GM18868 (cell line): Measurements from ENCODE around the gene APOOL.
"Not testable (repeated sequence)": the region's sequence is repeated elsewhere in the genome, so short reads cannot be mapped to it uniquely, and the experiment has no call there.

Source experiments
- ATAC-seq: cut with Tn5 transposase; IDR thresholded peaks from one replicate; pipeline ENCODE4 v1.9.1; 2021; ENCODE audit warnings: mild to moderate bottlenecking, moderate library complexity; ENCODE audit not compliant: unreplicated experiment

The APOOL gene

GRCh38 chrX:85077247-85077646 lies 73.6 kb downstream of the APOOL start:
- ATAC-seq = not testable (repeated sequence)

GRCh38 chrX:85084770-85085393 lies 81.2 kb downstream of the APOOL start:
- peak; percentile 89 for ATAC-seq

- ATAC-seq = no peak
These were observed 85.7 kb downstream of the APOOL start for GRCh38 chrX:85089321-85089840.

GRCh38 chrX:85107407-85107806 lies 103.7 kb downstream of the APOOL start:
- ATAC-seq = no peak

- no peak for ATAC-seq
These were observed 104.5 kb downstream of the APOOL start for GRCh38 chrX:85108165-85108564.

- ATAC-seq = peak; percentile 69
These were observed 105.6 kb downstream of the APOOL start for GRCh38 chrX:85109235-85109634.

- ATAC-seq = no peak
These were observed 107.7 kb downstream of the APOOL start for GRCh38 chrX:85111347-85111746.

GRCh38 chrX:85112293-85112692 lies 108.6 kb downstream of the APOOL start:
- no peak for ATAC-seq

GRCh38 chrX:85113746-85114145 lies 110.1 kb downstream of the APOOL start:
- ATAC-seq = no peak

GRCh38 chrX:85114171-85114570 lies 110.5 kb downstream of the APOOL start:
- ATAC-seq = no peak

GRCh38 chrX:85114776-85115175 lies 111.1 kb downstream of the APOOL start:
- ATAC-seq = no peak

- no peak for ATAC-seq
These were observed 111.6 kb downstream of the APOOL start for GRCh38 chrX:85115252-85115651.

- no peak for ATAC-seq
These were observed 132.7 kb downstream of the APOOL start for GRCh38 chrX:85136409-85136808.

- ATAC-seq = no peak
These were observed 135.7 kb downstream of the APOOL start for GRCh38 chrX:85139422-85139821.

GRCh38 chrX:85140964-85141363 lies 137.3 kb downstream of the APOOL start:
- peak; percentile 80 for ATAC-seq
